Sigmoid colon (tissue), 7 donors: ENCODE results near the gene EBI3. TPM values are rescaled to one million over a fixed set of nuclear protein-coding genes. Genes with fewer than 3 reads are reported as not detected.

Source experiments
- DNase-seq: peaks from one replicate; pipeline ENCODE4 v3.0.0-alpha.2; 2019
- H3K27ac ChIP-seq, 4 donors: fragments of 200-600 bp; sonication (generic); one replicate each; pipeline ENCODE4 v1.5.1; 2016 to 2019; ENCODE audit warnings: mild to moderate bottlenecking in 1 of 4
- H3K27me3 ChIP-seq, 3 donors: fragments of 200-600 bp; sonication (generic); one replicate each; pipeline ENCODE4 v1.5.1; 2019; ENCODE audit warnings: mild to moderate bottlenecking in 1 of 3
- H3K36me3 ChIP-seq, 4 donors: fragments of 200-600 bp; sonication (generic); one replicate each; pipeline ENCODE4 v1.5.1; 2016 to 2019
- H3K4me1 ChIP-seq, 4 donors: fragments of 200-600 bp; sonication (generic); one replicate each; pipeline ENCODE4 v1.5.1; 2017 to 2019
- H3K4me3 ChIP-seq, 4 donors: fragments of 200-600 bp; sonication (generic); one replicate each; pipeline ENCODE4 v1.5.1; 2017 to 2019; ENCODE audit warnings: mild to moderate bottlenecking in 2 of 4, moderate library complexity in 1 of 4
- H3K9me3 ChIP-seq, 4 donors: fragments of 200-600 bp in 3 of 4; sonication (generic) in 3 of 4; one replicate each; pipeline versions ENCODE4 v1.5.1 to v1.6.1; 2013 to 2019
- CTCF ChIP-seq, 4 experiments: fragments of 450-650 bp in 3 of 4; fragments of 200-600 bp in 1 of 4; IDR thresholded peaks; one replicate each; pipeline ENCODE4 v1.5.1; 2016 to 2019; ENCODE audit warnings: antibody characterized with exemption in 4 of 4, mild to moderate bottlenecking in 3 of 4, moderate library complexity in 2 of 4
- EP300 ChIP-seq, 4 donors: sonication (generic); formaldehyde crosslinking; IDR thresholded peaks; one replicate each; pipeline ENCODE4 v1.6.1; 2017; ENCODE audit warnings: antibody characterized with exemption in 4 of 4
- POLR2A ChIP-seq, 2 donors: fragments of 450-650 bp; IDR thresholded peaks; one replicate each; pipeline ENCODE4 v1.6.1; 2016; ENCODE audit warnings: antibody characterized with exemption in 2 of 2, mild to moderate bottlenecking in 2 of 2, moderate library complexity in 2 of 2
- POLR2AphosphoS5 ChIP-seq, 4 donors: sonication (generic); formaldehyde crosslinking; IDR thresholded peaks; one replicate each; pipeline ENCODE4 v1.6.1; 2017; ENCODE audit warnings: antibody characterized with exemption in 4 of 4
- WGBS, 2 donors: extraction: QIAGEN DNeasy Blood & Tissue Kit; methylation state at CpG; one replicate each; pipeline ENCODE4 v1.1.7; 2013; 5-methylcytosine and 5-hydroxymethylcytosine counted together
- intact Hi-C: fragments of 100-400 bp; cut with DNase I; formaldehyde crosslinking; loops from one replicate; pipeline ENCODE4 v1.15.1; 2023
- polyA plus RNA-seq, 3 donors: library from polyadenylated mRNA; stranded (reverse); fragments of 200-250 nt; gene quantifications; one replicate each; pipeline ENCODE4 v1.2.3, GENCODE V29; 2013
- total RNA-seq, 4 donors: library from RNA; depleted of rRNA; stranded (reverse); fragments of >200 nt; gene quantifications; one replicate each; pipeline ENCODE4 v1.1.0, GENCODE V29; 2016
- donor health status: healthy with polysubstance abuse.
- donor health status: Bipolar disorder and iron deficiency.
- donor health status: healthy.

Gene EBI3
- total and polyA plus RNA-seq, 7 donors = 1.7 to 17.6 (median 3.6) TPM

- intact Hi-C loops = loop anchor here (2.0 kb wide), 1 partner anchor 86 kb away; no protein-coding TSS in a partner anchor
- peaks cover 13 to 90% (median 32%) of the 10 kb centered on the region in 4 donors for H3K36me3 ChIP-seq
- no peaks in the 10 kb centered on the region for H3K9me3 ChIP-seq
- no peak for TF ChIP-seq EP300 (IDR thresholded peaks at IDR 0.05)
- TF ChIP-seq POLR2AphosphoS5 (IDR thresholded peaks at IDR 0.05) = no peak
- no peak for TF ChIP-seq POLR2A (IDR thresholded peaks at IDR 0.05)
- TF ChIP-seq CTCF (IDR thresholded peaks at IDR 0.05) = no peak
- no peak overlapping the region for H3K27ac ChIP-seq
- H3K4me1 ChIP-seq = no peaks in the 10 kb centered on the region
- no peak for DNase-seq
- 89 to 92% methylated on average over 18 of the region's 18 CpGs for WGBS, 2 donors
- H3K4me3 ChIP-seq = no peak overlapping the region
- no peaks in the 10 kb centered on the region for H3K27me3 ChIP-seq
These were observed 37.1 kb downstream of the EBI3 start for GRCh38 chr19:4266253-4267000.

- H3K4me1 ChIP-seq = no peaks in the 10 kb centered on the region
- no peaks in the 10 kb centered on the region for H3K27me3 ChIP-seq
- 31 to 52% methylated on average over 21 of the region's 21 CpGs for WGBS, 2 donors
- no peak overlapping the region for H3K4me3 ChIP-seq
- intact Hi-C loops = loop anchor here (2.0 kb wide), 1 partner anchor 86 kb away; no protein-coding TSS in a partner anchor
- TF ChIP-seq CTCF (IDR thresholded peaks at IDR 0.05) = peak in 3 of 4 experiments; percentile 66 to 85 (median 76)
- TF ChIP-seq POLR2A (IDR thresholded peaks at IDR 0.05) = no peak
- no peak for TF ChIP-seq POLR2AphosphoS5 (IDR thresholded peaks at IDR 0.05)
- no peak overlapping the region for H3K27ac ChIP-seq
- H3K36me3 ChIP-seq = peaks cover 13 to 90% (median 26%) of the 10 kb centered on the region in 4 donors
- H3K9me3 ChIP-seq = no peaks in the 10 kb centered on the region
- DNase-seq = no peak
These were observed 38.0 kb downstream of the EBI3 start for GRCh38 chr19:4267101-4267900.

- H3K4me1 ChIP-seq = no peaks in the 10 kb centered on the region
- no peak for TF ChIP-seq POLR2A (IDR thresholded peaks at IDR 0.05)
- TF ChIP-seq CTCF (IDR thresholded peaks at IDR 0.05) = no peak
- no peak for TF ChIP-seq POLR2AphosphoS5 (IDR thresholded peaks at IDR 0.05)
- TF ChIP-seq EP300 (IDR thresholded peaks at IDR 0.05) = no peak
- DNase-seq = no peak
- no peak overlapping the region for H3K27ac ChIP-seq
- H3K27me3 ChIP-seq = no peaks in the 10 kb centered on the region
- H3K36me3 ChIP-seq = peaks cover 13 to 83% (median 21%) of the 10 kb centered on the region in 4 donors
- no peaks in the 10 kb centered on the region for H3K9me3 ChIP-seq
- H3K4me3 ChIP-seq = no peak overlapping the region
- WGBS, 2 donors = 37 to 91% methylated on average over 30 of the region's 30 CpGs
- intact Hi-C loops = loop anchor here (2.0 kb wide), 1 partner anchor 85 kb away; no protein-coding TSS in a partner anchor
These were observed 38.8 kb downstream of the EBI3 start for GRCh38 chr19:4267901-4268815.

- no peak for DNase-seq
- intact Hi-C loops = no loop called here
- TF ChIP-seq EP300 (IDR thresholded peaks at IDR 0.05) (no peak), POLR2A (IDR thresholded peaks at IDR 0.05) (no peak), POLR2AphosphoS5 (IDR thresholded peaks at IDR 0.05) (no peak), CTCF (IDR thresholded peaks at IDR 0.05) (no peak)
- Histone ChIP-seq H3K36me3 (peaks cover 13 to 76% (median 20%) of the 10 kb centered on the region in 4 donors), H3K4me3 (no peak overlapping the region), H3K27me3 (no peaks in the 10 kb centered on the region), H3K27ac (no peak overlapping the region), H3K4me1 (no peaks in the 10 kb centered on the region), H3K9me3 (no peaks in the 10 kb centered on the region)
- 75 to 91% methylated on average over 13 of the region's 13 CpGs for WGBS, 2 donors
These were observed 39.6 kb downstream of the EBI3 start for GRCh38 chr19:4268816-4269430.
